Fibroblast of mammary gland (primary cell): ENCODE results near the gene DOCK1.

ENCODE experiments used
- DNase-seq: peaks from one replicate; pipeline ENCODE4 v3.0.0-alpha.2; 2010; ENCODE audit warnings: low read depth
- H3K4me3 ChIP-seq: 2 replicates; pipeline ENCODE4 v1.5.1; 2011; ENCODE audit warnings: low read depth, mild to moderate bottlenecking, low read length, moderate library complexity; ENCODE audit not compliant: control insufficient read depth
- TF ChIP-seq, protein P1 (sequence below): conservative IDR thresholded peaks from 2 replicates; pipeline ENCODE4 v1.5.1; 2011; ENCODE audit warnings: low read depth, low read length, inconsistent platforms; ENCODE audit not compliant: control insufficient read depth, insufficient read depth

Gene DOCK1

DNA sequence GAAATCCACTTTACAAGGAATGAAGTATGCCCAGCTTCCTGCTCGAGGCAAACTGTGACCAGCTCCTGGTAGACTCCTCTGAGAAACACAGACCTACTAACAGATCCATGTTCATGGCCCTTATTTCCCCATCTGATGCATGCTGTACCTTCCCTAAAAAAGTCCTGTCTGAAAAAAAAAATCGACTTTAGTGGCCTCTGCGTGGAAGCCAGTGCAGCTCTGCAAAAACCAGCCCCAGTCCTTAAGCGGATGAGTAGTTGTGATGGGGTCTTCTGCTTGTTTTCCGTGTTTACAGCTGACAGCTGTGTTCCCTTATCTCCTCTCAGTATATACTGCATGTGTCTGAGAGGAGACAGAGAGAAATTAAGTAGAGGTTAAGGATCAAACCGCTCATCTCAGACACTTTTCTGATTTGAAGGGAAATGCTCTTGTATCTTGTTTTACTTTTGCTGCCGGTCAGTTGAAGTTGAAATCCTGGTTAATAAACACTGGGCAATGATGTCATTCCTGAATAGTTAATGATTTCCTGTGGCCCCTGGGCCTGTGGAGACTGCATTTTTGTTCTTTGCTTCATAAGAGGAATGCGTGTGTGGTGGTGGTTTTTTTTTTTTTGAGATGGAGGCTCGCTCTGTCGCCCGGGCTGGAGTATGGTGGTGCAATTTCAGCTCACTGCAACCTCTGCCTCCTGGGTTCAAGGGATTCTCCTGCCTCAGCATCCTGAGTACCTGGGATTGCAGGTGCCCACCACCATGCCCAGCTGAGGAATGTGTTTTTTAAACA lies 67.6 kb downstream of the DOCK1 start:
- peak; percentile 83 for DNase-seq
- no peak overlapping the region for H3K4me3 ChIP-seq
- TF ChIP-seq, protein P1, sequence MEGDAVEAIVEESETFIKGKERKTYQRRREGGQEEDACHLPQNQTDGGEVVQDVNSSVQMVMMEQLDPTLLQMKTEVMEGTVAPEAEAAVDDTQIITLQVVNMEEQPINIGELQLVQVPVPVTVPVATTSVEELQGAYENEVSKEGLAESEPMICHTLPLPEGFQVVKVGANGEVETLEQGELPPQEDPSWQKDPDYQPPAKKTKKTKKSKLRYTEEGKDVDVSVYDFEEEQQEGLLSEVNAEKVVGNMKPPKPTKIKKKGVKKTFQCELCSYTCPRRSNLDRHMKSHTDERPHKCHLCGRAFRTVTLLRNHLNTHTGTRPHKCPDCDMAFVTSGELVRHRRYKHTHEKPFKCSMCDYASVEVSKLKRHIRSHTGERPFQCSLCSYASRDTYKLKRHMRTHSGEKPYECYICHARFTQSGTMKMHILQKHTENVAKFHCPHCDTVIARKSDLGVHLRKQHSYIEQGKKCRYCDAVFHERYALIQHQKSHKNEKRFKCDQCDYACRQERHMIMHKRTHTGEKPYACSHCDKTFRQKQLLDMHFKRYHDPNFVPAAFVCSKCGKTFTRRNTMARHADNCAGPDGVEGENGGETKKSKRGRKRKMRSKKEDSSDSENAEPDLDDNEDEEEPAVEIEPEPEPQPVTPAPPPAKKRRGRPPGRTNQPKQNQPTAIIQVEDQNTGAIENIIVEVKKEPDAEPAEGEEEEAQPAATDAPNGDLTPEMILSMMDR = no peak

DNA sequence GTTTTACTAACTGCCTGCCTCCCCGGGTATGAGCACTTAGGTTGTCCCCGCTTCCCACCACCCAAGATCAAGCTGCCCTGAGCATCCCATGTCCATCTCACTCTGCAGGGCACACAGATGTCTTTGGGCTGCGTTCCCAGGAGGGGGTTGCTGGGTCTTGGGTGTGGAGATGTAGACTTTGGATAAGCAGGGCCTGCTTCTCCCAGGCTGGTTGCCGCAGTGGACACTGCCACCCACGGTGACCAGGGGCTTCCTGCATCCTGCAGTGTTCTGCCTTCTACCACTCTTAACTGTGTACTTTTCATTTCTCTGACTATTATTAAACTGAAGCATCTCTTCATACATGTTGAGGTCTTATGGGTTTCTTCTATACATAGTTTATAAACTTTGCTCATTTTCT lies 70.0 kb downstream of the DOCK1 start:
- H3K4me3 ChIP-seq = no peak overlapping the region
- DNase-seq = no peak
- TF ChIP-seq, protein P1 = no peak

DNA sequence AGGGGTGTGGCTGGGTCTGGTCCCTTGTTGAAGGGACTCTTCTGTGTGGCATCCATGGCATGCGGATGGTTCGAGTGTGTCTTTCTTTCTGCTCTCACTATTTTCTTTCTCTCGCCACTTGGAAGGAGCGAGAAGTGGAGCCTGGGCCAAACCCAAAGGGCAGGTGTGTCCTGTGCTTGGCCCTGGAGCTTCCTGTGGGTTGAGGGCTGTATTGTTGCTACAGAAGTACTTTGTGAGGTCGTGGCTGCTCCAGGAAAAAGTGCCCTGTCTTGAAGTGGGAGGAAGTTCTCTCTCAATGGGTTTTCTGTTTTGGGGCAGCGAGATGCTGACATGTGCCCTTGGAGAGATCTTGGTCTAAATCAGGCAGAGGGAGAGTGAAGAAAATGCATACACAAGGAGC lies 72.0 kb downstream of the DOCK1 start:
- TF ChIP-seq, protein P1 = no peak
- no peak for DNase-seq
- no peak overlapping the region for H3K4me3 ChIP-seq

DNA sequence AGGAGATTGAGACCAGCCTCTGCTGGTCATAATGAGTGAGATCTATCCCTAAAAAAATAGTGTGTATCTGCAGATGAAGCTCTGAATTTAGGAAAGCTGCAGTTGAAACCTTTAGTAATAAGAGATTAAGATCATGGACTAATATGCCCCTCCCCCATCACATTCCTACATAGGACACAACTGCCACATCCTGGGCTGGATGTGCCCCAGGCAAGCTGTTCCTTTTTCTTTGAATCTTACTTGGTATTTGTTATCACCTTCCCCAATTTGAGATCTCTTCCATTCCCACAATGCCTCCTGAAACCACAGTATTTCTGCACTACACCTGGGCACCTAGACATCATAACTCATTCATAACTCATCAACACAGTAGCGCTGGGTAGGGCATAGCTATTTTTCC lies 74.1 kb downstream of the DOCK1 start:
- DNase-seq = no peak
- TF ChIP-seq, protein P1 = no peak
- H3K4me3 ChIP-seq = no peak overlapping the region

DNA sequence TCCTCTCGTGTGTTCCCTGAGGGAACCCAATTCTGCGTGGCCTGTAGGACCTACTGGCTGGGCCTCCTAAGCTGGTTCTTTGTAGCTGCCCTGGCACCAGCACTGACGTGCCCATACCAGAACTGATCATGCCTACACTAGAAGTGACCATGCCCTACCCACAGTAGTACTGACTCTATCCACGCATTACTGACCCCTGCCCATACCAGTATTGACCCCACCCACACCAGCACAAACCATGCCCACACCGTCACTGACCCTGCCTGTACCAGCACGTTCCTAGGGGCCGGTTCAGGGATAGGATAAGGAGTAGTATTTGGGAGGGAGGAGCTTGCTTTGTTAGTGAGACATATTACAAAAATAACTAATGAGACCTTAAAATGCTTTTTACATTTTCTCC lies 88.0 kb downstream of the DOCK1 start:
- no peak overlapping the region for H3K4me3 ChIP-seq
- no peak for DNase-seq
- TF ChIP-seq, protein P1 = no peak

DNA sequence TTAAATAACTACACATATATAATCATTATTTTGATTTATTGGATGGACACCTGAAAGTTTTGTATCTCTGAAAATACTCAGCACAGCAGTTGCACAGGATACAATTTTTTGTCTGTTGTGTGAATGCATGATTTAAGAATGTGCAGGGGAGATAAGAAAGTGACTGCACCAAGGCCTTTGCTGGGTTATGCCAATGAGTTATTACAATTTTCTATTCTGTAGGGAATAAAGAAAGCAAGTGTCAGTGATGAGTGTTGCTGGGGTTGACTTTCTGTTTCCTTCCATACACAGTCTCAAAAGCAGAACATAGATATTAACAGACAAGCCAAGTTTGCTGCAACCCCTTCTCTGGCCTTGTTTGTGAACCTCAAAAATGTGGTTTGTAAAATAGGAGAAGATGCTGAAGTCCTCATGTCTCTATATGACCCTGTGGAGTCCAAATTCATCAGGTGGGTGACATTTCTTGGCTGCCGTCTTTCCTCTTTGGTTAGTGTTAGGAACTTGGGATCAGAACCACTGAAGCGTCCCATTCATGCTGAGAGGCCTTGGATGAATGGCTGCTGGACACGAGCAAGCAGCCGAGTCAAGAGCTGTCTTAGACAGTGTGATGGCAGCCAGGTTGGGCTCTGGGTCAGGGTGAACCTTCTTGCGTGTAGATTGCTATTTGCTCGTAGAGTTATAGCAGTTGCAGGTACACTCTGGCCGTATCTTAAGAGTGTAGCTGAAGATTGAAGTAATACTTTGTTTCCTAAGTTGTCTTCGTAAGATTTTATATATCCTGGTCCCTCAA lies 92.8 kb downstream of the DOCK1 start:
- H3K4me3 ChIP-seq = no peak overlapping the region
- TF ChIP-seq, protein P1 = no peak
- no peak for DNase-seq

DNA sequence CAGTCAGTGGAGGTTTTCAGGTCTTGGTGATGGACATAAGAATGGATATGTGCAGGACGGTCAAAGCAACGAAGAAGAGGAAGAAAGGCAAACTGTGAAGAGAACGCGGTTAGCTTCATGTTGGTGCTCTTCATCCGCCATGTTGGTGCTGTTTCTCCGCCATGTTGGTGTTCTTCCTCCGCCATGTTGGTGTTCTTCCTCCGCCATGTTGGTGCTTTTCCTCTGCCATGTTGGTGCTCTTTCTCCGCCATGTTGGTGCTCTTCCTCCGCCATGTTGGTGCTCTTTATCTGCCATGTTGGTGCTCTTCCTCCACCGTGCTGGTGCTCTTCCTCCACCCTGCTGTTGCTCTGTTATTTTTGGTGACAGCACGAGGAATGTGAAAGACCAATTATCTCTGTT lies 95.4 kb downstream of the DOCK1 start:
- DNase-seq = no peak
- no peak overlapping the region for H3K4me3 ChIP-seq
- TF ChIP-seq, protein P1 = no peak
